Caco-2 (cell line): ENCODE results near the gene ATP8A2. TPM values are rescaled to one million over a fixed set of nuclear protein-coding genes. Genes with fewer than 3 reads are reported as not detected.
"Not testable (repeated sequence)": the region's sequence is repeated elsewhere in the genome, so short reads cannot be mapped to it uniquely, and the experiment has no call there.

Experiments
- BruUV-seq: library from RNA; stranded (reverse); fragments of 400-500 nt; replicated peaks from 2 replicates; lab custom pipeline; 2021; lab: Mats Ljungman, UMichigan
- CTCF ChIA-PET: fragments of 300-600 bp; sonication (Branson Sonifier 250); formaldehyde crosslinking; loops from one replicate; lab custom pipeline; 2022; ENCODE audit warnings: antibody characterized with exemption; lab: Charles Lee
- POLR2A ChIA-PET: fragments of 300-600 bp; sonication (Branson Sonifier 250); formaldehyde crosslinking; loops from one replicate; lab custom pipeline; 2022; ENCODE audit warnings: antibody characterized with exemption; lab: Charles Lee
- DNase-seq, 2 experiments: peaks; one replicate each; pipeline versions ENCODE4 v3.0.0 to v3.0.0-alpha.2; 2020 to 2022
- H3K27me3 ChIP-seq: replicated peaks from 2 replicates; pipeline ENCODE4 v1.6.0; 2011; ENCODE audit warnings: low read length; ENCODE audit not compliant: control insufficient read depth, insufficient read depth
- H3K36me3 ChIP-seq: 2 replicates; pipeline ENCODE4 v1.5.1; 2011; ENCODE audit warnings: low read length; ENCODE audit not compliant: control insufficient read depth, insufficient read depth
- H3K4me1 ChIP-seq: fragments of 250-450 bp; sonication (Bioruptor Pico); 2 replicates; pipeline ENCODE4 v1.5.1; 2020; ENCODE audit warnings: mild to moderate bottlenecking
- H3K4me3 ChIP-seq: 2 replicates; pipeline ENCODE4 v1.5.1; 2011; ENCODE audit warnings: low read depth, mild to moderate bottlenecking, control low read depth, low read length
- H3K9me3 ChIP-seq: fragments of 250-450 bp; sonication (Bioruptor Pico); 2 replicates; pipeline ENCODE4 v1.5.1; 2020; ENCODE audit warnings: mild to moderate bottlenecking, moderate library complexity
- H3K27ac Mint-ChIP-seq: one replicate; pipeline ENCODE4 v1.8.0; 2022; ENCODE audit warnings: mixed read lengths; ENCODE audit not compliant: unreplicated experiment
- H3K27me3 Mint-ChIP-seq: one replicate; pipeline ENCODE4 v1.8.0; 2022; ENCODE audit warnings: mixed read lengths; ENCODE audit not compliant: insufficient read depth, unreplicated experiment
- H3K36me3 Mint-ChIP-seq: one replicate; pipeline ENCODE4 v1.8.0; 2022; ENCODE audit warnings: mild to moderate bottlenecking, mixed read lengths; ENCODE audit not compliant: insufficient read depth, unreplicated experiment
- H3K4me1 Mint-ChIP-seq: one replicate; pipeline ENCODE4 v1.8.0; 2022; ENCODE audit warnings: low read depth, mixed read lengths; ENCODE audit not compliant: unreplicated experiment
- H3K4me3 Mint-ChIP-seq: one replicate; pipeline ENCODE4 v1.8.0; 2022; ENCODE audit warnings: mild to moderate bottlenecking, moderate library complexity, mixed read lengths; ENCODE audit not compliant: unreplicated experiment
- H3K9me3 Mint-ChIP-seq: one replicate; pipeline ENCODE4 v1.8.0; 2022; ENCODE audit warnings: mixed read lengths; ENCODE audit not compliant: unreplicated experiment
- intact Hi-C: fragments of 100-400 bp; cut with micrococcal nuclease; formaldehyde crosslinking; loops from one replicate; pipeline ENCODE4 v1.10.0; 2022; ENCODE audit not compliant: unreplicated experiment
- total RNA-seq: library from RNA; stranded (reverse); gene quantifications from 2 replicates; pipeline ENCODE4 v1.2.3, GENCODE V29; 2022
- TF ChIP-seq, protein P1 (sequence below), 2 experiments: fragments of 200-600 bp in 1 of 2; IDR thresholded peaks; 1 replicate in 1 of 2; 2 replicates in 1 of 2; pipeline versions ENCODE4 v1.5.1 to v1.8.0; 2011 to 2022; ENCODE audit warnings: antibody characterized with exemption in 1 of 2, control low read depth in 1 of 2, inconsistent platforms in 1 of 2, low read depth in 1 of 2, low read length in 1 of 2, mild to moderate bottlenecking in 1 of 2, moderate library complexity in 1 of 2; ENCODE audit not compliant: insufficient read depth in 1 of 2, severe bottlenecking in 1 of 2, unreplicated experiment in 1 of 2

ATP8A2 gene
- total RNA-seq, 1 experiment from 2014 or later = 0.05 TPM

GRCh38 chr13:25352806-25353205 is 19.0 kb upstream of the ATP8A2 start:
- Histone ChIP-seq H3K9me3 (no peaks in the 10 kb centered on the region), H3K36me3 (no peaks in the 10 kb centered on the region), H3K27me3 (no peaks in the 10 kb centered on the region), H3K4me3 (no peak overlapping the region), H3K4me1 (no peaks in the 10 kb centered on the region)
- BruUV-seq = no TSS peak
- no peak for DNase-seq
- no peaks in the 10 kb centered on the region for H3K9me3 Mint-ChIP-seq
- H3K36me3 Mint-ChIP-seq = no peaks in the 10 kb centered on the region
- H3K27ac Mint-ChIP-seq = no peak overlapping the region
- ChIA-PET POLR2A (no interaction called here), CTCF (interaction anchor here (0.7 kb wide), 1 partner anchor 59 kb away, joined by 4 read pairs; no protein-coding TSS in a partner anchor)
- no peak overlapping the region for H3K4me3 Mint-ChIP-seq
- intact Hi-C loops = no loop called here
- TF ChIP-seq, protein P1, sequence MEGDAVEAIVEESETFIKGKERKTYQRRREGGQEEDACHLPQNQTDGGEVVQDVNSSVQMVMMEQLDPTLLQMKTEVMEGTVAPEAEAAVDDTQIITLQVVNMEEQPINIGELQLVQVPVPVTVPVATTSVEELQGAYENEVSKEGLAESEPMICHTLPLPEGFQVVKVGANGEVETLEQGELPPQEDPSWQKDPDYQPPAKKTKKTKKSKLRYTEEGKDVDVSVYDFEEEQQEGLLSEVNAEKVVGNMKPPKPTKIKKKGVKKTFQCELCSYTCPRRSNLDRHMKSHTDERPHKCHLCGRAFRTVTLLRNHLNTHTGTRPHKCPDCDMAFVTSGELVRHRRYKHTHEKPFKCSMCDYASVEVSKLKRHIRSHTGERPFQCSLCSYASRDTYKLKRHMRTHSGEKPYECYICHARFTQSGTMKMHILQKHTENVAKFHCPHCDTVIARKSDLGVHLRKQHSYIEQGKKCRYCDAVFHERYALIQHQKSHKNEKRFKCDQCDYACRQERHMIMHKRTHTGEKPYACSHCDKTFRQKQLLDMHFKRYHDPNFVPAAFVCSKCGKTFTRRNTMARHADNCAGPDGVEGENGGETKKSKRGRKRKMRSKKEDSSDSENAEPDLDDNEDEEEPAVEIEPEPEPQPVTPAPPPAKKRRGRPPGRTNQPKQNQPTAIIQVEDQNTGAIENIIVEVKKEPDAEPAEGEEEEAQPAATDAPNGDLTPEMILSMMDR (IDR thresholded peaks at IDR 0.05; ENCODE audit: insufficient read depth in 1 of 2, low read depth in 1 of 2, low read length in 1 of 2, severe bottlenecking in 1 of 2, unreplicated experiment in 1 of 2) = no peak
- H3K4me1 Mint-ChIP-seq = no peaks in the 10 kb centered on the region
- peaks cover 17% of the 10 kb centered on the region for H3K27me3 Mint-ChIP-seq

- no peaks in the 10 kb centered on the region for H3K27me3 ChIP-seq
- ChIA-PET CTCF (interaction anchor here (0.7 kb wide), 1 partner anchor 59 kb away, joined by 4 read pairs; no protein-coding TSS in a partner anchor), POLR2A (no interaction called here)
- BruUV-seq = no TSS peak
- Mint-ChIP-seq H3K9me3 (no peaks in the 10 kb centered on the region), H3K4me3 (no peak overlapping the region), H3K27me3 (peaks cover 19% of the 10 kb centered on the region), H3K36me3 (no peaks in the 10 kb centered on the region), H3K4me1 (no peaks in the 10 kb centered on the region), H3K27ac (no peak overlapping the region)
- H3K36me3 ChIP-seq = no peaks in the 10 kb centered on the region
- H3K4me3 ChIP-seq = no peak overlapping the region
- H3K9me3 ChIP-seq = no peaks in the 10 kb centered on the region
- intact Hi-C loops = no loop called here
- TF ChIP-seq, protein P1 (IDR thresholded peaks at IDR 0.05; ENCODE audit: insufficient read depth in 1 of 2, low read depth in 1 of 2, low read length in 1 of 2, severe bottlenecking in 1 of 2, unreplicated experiment in 1 of 2) = no peak
- no peak for DNase-seq
- no peaks in the 10 kb centered on the region for H3K4me1 ChIP-seq
Measured at GRCh38 chr13:25353344-25353743, 18.4 kb upstream of the ATP8A2 start.

- Histone ChIP-seq H3K9me3 (no peaks in the 10 kb centered on the region), H3K36me3 (no peaks in the 10 kb centered on the region), H3K4me1 (no peaks in the 10 kb centered on the region), H3K27me3 (no peaks in the 10 kb centered on the region), H3K4me3 (no peak overlapping the region)
- Mint-ChIP-seq H3K9me3 (no peaks in the 10 kb centered on the region), H3K4me1 (no peaks in the 10 kb centered on the region), H3K4me3 (no peak overlapping the region), H3K36me3 (no peaks in the 10 kb centered on the region), H3K27ac (no peak overlapping the region), H3K27me3 (peaks cover 19% of the 10 kb centered on the region)
- DNase-seq = no peak
- CTCF ChIA-PET = no interaction called here
- TF ChIP-seq, protein P1 (IDR thresholded peaks at IDR 0.05; ENCODE audit: insufficient read depth in 1 of 2, low read depth in 1 of 2, low read length in 1 of 2, severe bottlenecking in 1 of 2, unreplicated experiment in 1 of 2) = no peak
- POLR2A ChIA-PET = no interaction called here
- no TSS peak for BruUV-seq
- intact Hi-C loops = no loop called here
Measured at GRCh38 chr13:25354377-25354776, 17.4 kb upstream of the ATP8A2 start.

GRCh38 chr13:25360443-25360842 is 11.3 kb upstream of the ATP8A2 start:
- H3K27ac Mint-ChIP-seq, POLR2A ChIA-PET, H3K4me3 Mint-ChIP-seq: not testable (repeated sequence)

More at GRCh38 chr13:25360443-25360842, 11.3 kb upstream of the ATP8A2 start:
- H3K36me3 Mint-ChIP-seq, H3K27me3 Mint-ChIP-seq, H3K36me3 ChIP-seq, H3K4me1 ChIP-seq, BruUV-seq, H3K9me3 Mint-ChIP-seq, H3K27me3 ChIP-seq, H3K4me3 ChIP-seq, H3K4me1 Mint-ChIP-seq, CTCF ChIA-PET, intact Hi-C loops, H3K9me3 ChIP-seq, DNase-seq: not testable (repeated sequence)
